SU-DHL-6 (cell line): ENCODE results near the gene RSF1.
"Not testable (repeated sequence)": the region's sequence is repeated elsewhere in the genome, so short reads cannot be mapped to it uniquely, and the experiment has no call there.

ENCODE experiments used
- H2AFZ ChIP-seq: fragments of 200-600 bp; sonication (generic); 2 replicates; pipeline ENCODE4 v1.6.1; 2014; ENCODE audit warnings: low read depth, mild to moderate bottlenecking, moderate library complexity, mixed read lengths, antibody characterized with exemption, low read length; ENCODE audit not compliant: severe bottlenecking
- H3F3A ChIP-seq: fragments of 200-600 bp; shearing (Covaris generic); 2 replicates; pipeline ENCODE4 v1.6.0; 2016; ENCODE audit warnings: antibody characterized with exemption, mild to moderate bottlenecking; ENCODE audit not compliant: insufficient read depth
- H3K27ac ChIP-seq: fragments of 200-600 bp; sonication (generic); 2 replicates; pipeline ENCODE4 v1.5.1; 2016; ENCODE audit warnings: low read depth, mild to moderate bottlenecking, low read length, moderate library complexity, mixed read lengths
- H3K27me3 ChIP-seq: fragments of 200-600 bp; sonication (generic), shearing (Covaris generic); 2 replicates; pipeline ENCODE4 v1.6.0; 2014; ENCODE audit warnings: mild to moderate bottlenecking, low read length
- H3K36me3 ChIP-seq: fragments of 200-600 bp; sonication (generic); 2 replicates; pipeline ENCODE4 v1.6.1; 2014; ENCODE audit warnings: mild to moderate bottlenecking, low read length, mixed read lengths
- H3K4me2 ChIP-seq: fragments of 300-600, 200-600 bp; shearing (Covaris generic), sonication (generic); 2 replicates; pipeline ENCODE4 v1.6.0; 2014; ENCODE audit warnings: low read length, low read depth, mild to moderate bottlenecking; ENCODE audit not compliant: poor library complexity, severe bottlenecking
- H3K4me3 ChIP-seq: fragments of 200-600 bp; sonication (generic); 2 replicates; pipeline ENCODE4 v1.5.1; 2014; ENCODE audit warnings: antibody characterized with exemption, low read length, mild to moderate bottlenecking, mixed read lengths; ENCODE audit not compliant: insufficient read depth, poor library complexity, severe bottlenecking
- H3K79me2 ChIP-seq: fragments of 200-600 bp; sonication (generic); 2 replicates; pipeline ENCODE4 v1.6.1; 2014; ENCODE audit warnings: mild to moderate bottlenecking, low read length, moderate library complexity; ENCODE audit not compliant: insufficient read depth
- H3K9ac ChIP-seq: fragments of 200-600 bp; sonication (generic); 2 replicates; pipeline ENCODE4 v1.7.0; 2014; ENCODE audit warnings: mild to moderate bottlenecking, low read length
- H3K9me2 ChIP-seq: fragments of 200-600 bp; sonication (generic); replicated peaks from 2 replicates; pipeline ENCODE4 v1.6.1; 2014; ENCODE audit warnings: low read length; ENCODE audit not compliant: insufficient read depth
- H3K9me3 ChIP-seq: fragments of 200-600 bp; sonication (generic); 2 replicates; pipeline ENCODE4 v1.6.1; 2014; ENCODE audit warnings: low read length, mixed read lengths; ENCODE audit not compliant: insufficient read depth
- H4K20me1 ChIP-seq: fragments of 200-600 bp; sonication (generic); 2 replicates; pipeline ENCODE4 v1.6.1; 2014; ENCODE audit warnings: low read depth, mild to moderate bottlenecking, antibody characterized with exemption, low read length, moderate library complexity, mixed read lengths
- CTCF ChIP-seq: fragments of 200-600 bp; sonication (generic); IDR thresholded peaks from one replicate; pipeline ENCODE4 v1.5.1; 2017; ENCODE audit warnings: antibody characterized with exemption, mild to moderate bottlenecking, low read length, moderate library complexity; ENCODE audit not compliant: insufficient read depth, poor library complexity, severe bottlenecking
- EZH2phosphoT487 ChIP-seq: fragments of 200-600 bp; sonication (generic), shearing (Covaris generic); conservative IDR thresholded peaks from 2 replicates; pipeline ENCODE4 v1.6.1; 2018; ENCODE audit warnings: mild to moderate bottlenecking, antibody characterized with exemption, low read length, moderate library complexity, mixed read lengths

Gene RSF1

GRCh38 chr11:77851503-77851902, 31.0 kb upstream of the RSF1 start:
- Histone ChIP-seq H3K27me3 (no peaks in the 10 kb centered on the region), H3F3A (no peaks in the 10 kb centered on the region), H3K4me2 (no peak overlapping the region), H3K4me3 (no peak overlapping the region), H3K9me2 (no peaks in the 10 kb centered on the region), H3K9me3 (peaks cover 22% of the 10 kb centered on the region; the same call in 1 of the 2 replicates), H3K27ac (no peak overlapping the region), H3K9ac (no peak overlapping the region), H4K20me1 (no peaks in the 10 kb centered on the region), H3K36me3 (no peaks in the 10 kb centered on the region; the same call in 1 of the 2 replicates), H2AFZ (no peak overlapping the region), H3K79me2 (no peaks in the 10 kb centered on the region)
- TF ChIP-seq EZH2phosphoT487 = no peak
- TF ChIP-seq CTCF = no peak

GRCh38 chr11:77843700-77844099, 23.2 kb upstream of the RSF1 start:
- H3K9me3 ChIP-seq, H4K20me1 ChIP-seq, H3K79me2 ChIP-seq, H3K4me3 ChIP-seq, H3K9me2 ChIP-seq, H2AFZ ChIP-seq, H3K27me3 ChIP-seq, H3F3A ChIP-seq, H3K27ac ChIP-seq, H3K9ac ChIP-seq, H3K36me3 ChIP-seq, H3K4me2 ChIP-seq: not testable (repeated sequence)

- no peaks in the 10 kb centered on the region for H3K9me2 ChIP-seq
- H3K36me3 ChIP-seq = 0 out of 2 replicates have a peak, but pooled peaks cover 3% of the 10 kb centered on the region
- no peaks in the 10 kb centered on the region for H3F3A ChIP-seq
- no peak overlapping the region for H3K4me2 ChIP-seq
- H2AFZ ChIP-seq = no peak overlapping the region
- no peaks in the 10 kb centered on the region for H3K9me3 ChIP-seq
- H3K27me3 ChIP-seq = no peaks in the 10 kb centered on the region
- no peaks in the 10 kb centered on the region for H3K79me2 ChIP-seq
- TF ChIP-seq EZH2phosphoT487 (no peak), CTCF (no peak)
- H3K27ac ChIP-seq = no peak overlapping the region
- no peak overlapping the region for H3K9ac ChIP-seq
- no peak overlapping the region for H3K4me3 ChIP-seq
- no peaks in the 10 kb centered on the region for H4K20me1 ChIP-seq
These were observed 22.1 kb upstream of the RSF1 start for GRCh38 chr11:77842441-77843121.

GRCh38 chr11:77833302-77833701, 12.8 kb upstream of the RSF1 start:
- no peaks in the 10 kb centered on the region for H3K27me3 ChIP-seq
- H3K4me2 ChIP-seq = no peak overlapping the region
- H3K27ac ChIP-seq = no peak overlapping the region
- TF ChIP-seq CTCF = no peak
- TF ChIP-seq EZH2phosphoT487 = no peak
- H3K36me3 ChIP-seq = no peaks in the 10 kb centered on the region
- H3K79me2 ChIP-seq = no peaks in the 10 kb centered on the region
- no peak overlapping the region for H2AFZ ChIP-seq
- H3K4me3 ChIP-seq = no peak overlapping the region
- H3K9ac ChIP-seq = no peak overlapping the region
- H4K20me1 ChIP-seq = no peaks in the 10 kb centered on the region
- H3K9me2 ChIP-seq = no peaks in the 10 kb centered on the region
- no peaks in the 10 kb centered on the region for H3F3A ChIP-seq
- H3K9me3 ChIP-seq = no peaks in the 10 kb centered on the region
